Suprapubic skin (tissue), 3 donors: ENCODE measurements around the gene C4BPA.

Source experiments
- CTCF ChIP-seq, 2 donors: fragments of 200-600 bp in 1 of 2; fragments of 450-650 bp in 1 of 2; sonication (generic) in 1 of 2; IDR thresholded peaks; one replicate each; pipeline ENCODE4 v1.5.1; 2016 to 2019; ENCODE audit warnings: antibody characterized with exemption in 2 of 2, mild to moderate bottlenecking in 1 of 2, moderate library complexity in 1 of 2
- POLR2A ChIP-seq, 2 donors: fragments of 450-650 bp; IDR thresholded peaks; one replicate each; pipeline ENCODE4 v1.6.1; 2017; ENCODE audit warnings: antibody characterized with exemption in 2 of 2, mild to moderate bottlenecking in 2 of 2, moderate library complexity in 2 of 2

- TF ChIP-seq POLR2A (IDR thresholded peaks at IDR 0.05) (no peak), CTCF (IDR thresholded peaks at IDR 0.05) (no peak)
Observed at GRCh38 chr1:207101720-207102119, 2.3 kb upstream of the C4BPA start.
